ENCODE results near the gene MAP2K3.

The MAP2K3 gene

DNA sequence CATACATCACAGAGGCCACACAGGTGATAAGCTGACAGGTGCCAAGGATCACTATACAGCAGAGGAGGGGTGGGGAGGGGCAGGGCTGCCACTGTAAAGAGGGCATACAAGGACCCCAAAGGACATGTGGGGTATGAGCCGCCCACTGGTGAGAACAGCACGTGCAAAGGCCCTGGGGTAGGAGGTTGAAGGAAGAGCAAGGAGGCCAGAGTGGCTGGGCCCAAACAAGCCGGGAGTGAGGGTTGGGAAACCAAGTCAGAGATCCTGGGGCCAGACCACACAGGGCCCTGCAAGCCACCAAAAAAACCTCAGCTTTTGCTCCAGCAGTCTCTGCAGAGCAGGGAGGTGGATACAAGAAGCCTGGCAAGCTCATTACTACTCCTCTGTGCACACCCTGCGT lies 37.8 kb upstream of the MAP2K3 start:
- POLR2A ChIA-PET: no interaction called here
- Histone ChIP-seq H3K4me3 (ENCODE audit: low read depth, low read length) (no peak overlapping the region), H3K4me1 (ENCODE audit: control insufficient read depth, insufficient read depth, low read length) (no peaks in the 10 kb centered on the region), H3K9me3 (ENCODE audit: control insufficient read depth, insufficient read depth, low read depth, low read length) (no peaks in the 10 kb centered on the region), H3K36me3 (ENCODE audit: control insufficient read depth in 2 of 2, insufficient read depth in 1 of 2, low read length in 2 of 2) (peaks cover 0 to 12% of the 10 kb centered on the region in 2 experiments; a peak in 2 of 3 replicates), H3K27ac (ENCODE audit: extremely low read depth, low read depth, low read length) (no peak overlapping the region)
- CTCF ChIA-PET: interaction anchor here (0.7 to 2.0 kb wide), 2 partner anchors 9 to 265 kb away, joined by 3 to 6 read pairs; no protein-coding TSS in a partner anchor
- peak; percentile 99 for TF ChIP-seq ZNF623 (tag by site-specific recombination; IDR thresholded peaks at IDR 0.05)
- TF ChIP-seq ZBTB7A (tag by site-specific recombination; IDR thresholded peaks at IDR 0.05; ENCODE audit: low read depth): no peak

DNA sequence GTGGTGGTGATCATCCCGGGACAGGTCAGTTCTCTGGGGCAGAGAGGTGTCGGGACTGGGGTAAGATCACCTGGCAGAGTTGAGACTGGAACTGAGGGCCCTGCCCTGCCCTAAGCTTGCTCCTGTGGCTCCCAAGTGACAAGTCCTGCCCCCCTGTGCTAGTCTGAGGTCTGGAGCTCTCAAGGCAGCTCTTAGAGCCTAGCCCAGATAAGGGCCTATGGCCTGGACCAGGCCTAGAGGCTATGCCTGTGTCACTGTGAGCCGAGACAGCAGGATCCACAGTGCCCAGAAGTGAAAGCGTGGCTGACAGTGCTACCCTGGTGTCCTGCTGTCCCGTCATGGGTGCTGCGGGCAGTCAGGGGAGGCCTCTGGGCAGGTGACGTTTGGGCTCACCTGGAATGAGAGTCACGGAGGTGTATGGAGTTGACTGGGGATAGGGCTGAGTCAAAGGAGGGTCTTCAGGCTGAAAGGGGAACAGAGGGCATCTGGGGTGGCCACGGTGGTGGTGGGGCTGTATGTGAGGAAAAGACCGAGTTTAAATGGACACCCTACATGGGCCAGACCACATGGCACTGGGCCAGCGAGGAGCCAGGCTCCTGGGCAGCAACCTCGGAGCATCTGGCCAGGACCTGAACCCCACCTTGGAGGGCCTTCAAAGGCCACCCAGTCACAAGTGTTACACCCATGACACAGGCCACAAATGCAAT lies 36.8 kb upstream of the MAP2K3 start:
- H3K4me1 ChIP-seq (ENCODE audit: control insufficient read depth, insufficient read depth, low read length): no peaks in the 10 kb centered on the region
- no peak overlapping the region for H3K4me3 ChIP-seq (ENCODE audit: low read depth, low read length)
- H3K36me3 ChIP-seq (ENCODE audit: control insufficient read depth in 2 of 2, insufficient read depth in 1 of 2, low read length in 2 of 2): peaks cover 0 to 7% of the 10 kb centered on the region in 2 experiments; a peak in 2 of 3 replicates
- CTCF ChIA-PET: interaction anchor here (2.0 kb wide), 1 partner anchor 10 kb away, joined by 6 read pairs; no protein-coding TSS in a partner anchor
- POLR2A ChIA-PET: no interaction called here
- TF ChIP-seq, protein P1, sequence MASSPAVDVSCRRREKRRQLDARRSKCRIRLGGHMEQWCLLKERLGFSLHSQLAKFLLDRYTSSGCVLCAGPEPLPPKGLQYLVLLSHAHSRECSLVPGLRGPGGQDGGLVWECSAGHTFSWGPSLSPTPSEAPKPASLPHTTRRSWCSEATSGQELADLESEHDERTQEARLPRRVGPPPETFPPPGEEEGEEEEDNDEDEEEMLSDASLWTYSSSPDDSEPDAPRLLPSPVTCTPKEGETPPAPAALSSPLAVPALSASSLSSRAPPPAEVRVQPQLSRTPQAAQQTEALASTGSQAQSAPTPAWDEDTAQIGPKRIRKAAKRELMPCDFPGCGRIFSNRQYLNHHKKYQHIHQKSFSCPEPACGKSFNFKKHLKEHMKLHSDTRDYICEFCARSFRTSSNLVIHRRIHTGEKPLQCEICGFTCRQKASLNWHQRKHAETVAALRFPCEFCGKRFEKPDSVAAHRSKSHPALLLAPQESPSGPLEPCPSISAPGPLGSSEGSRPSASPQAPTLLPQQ (tag by site-specific recombination; IDR thresholded peaks at IDR 0.05): no peak
- TF ChIP-seq ZNF777 (tag by site-specific recombination; IDR thresholded peaks at IDR 0.05; ENCODE audit: borderline replicate concordance) (no peak), SALL2 (tag by site-specific recombination; IDR thresholded peaks at IDR 0.05; ENCODE audit: borderline replicate concordance) (no peak), ZNF768 (tag by site-specific recombination; IDR thresholded peaks at IDR 0.05) (no peak), ZNF426 (tag by site-specific recombination; IDR thresholded peaks at IDR 0.05) (no peak), ZNF677 (tag by site-specific recombination; IDR thresholded peaks at IDR 0.05) (no peak), BCL11B (tag by site-specific recombination; IDR thresholded peaks at IDR 0.05; ENCODE audit: low read depth) (no peak), ZNF404 (tag by site-specific recombination; IDR thresholded peaks at IDR 0.05) (no peak), ZNF239 (tag by site-specific recombination; IDR thresholded peaks at IDR 0.05) (no peak), ZSCAN23 (tag by site-specific recombination; IDR thresholded peaks at IDR 0.05) (no peak)
- H3K27ac ChIP-seq (ENCODE audit: extremely low read depth, low read depth, low read length): no peak overlapping the region
- H3K9me3 ChIP-seq (ENCODE audit: control insufficient read depth, insufficient read depth, low read depth, low read length): no peaks in the 10 kb centered on the region

DNA sequence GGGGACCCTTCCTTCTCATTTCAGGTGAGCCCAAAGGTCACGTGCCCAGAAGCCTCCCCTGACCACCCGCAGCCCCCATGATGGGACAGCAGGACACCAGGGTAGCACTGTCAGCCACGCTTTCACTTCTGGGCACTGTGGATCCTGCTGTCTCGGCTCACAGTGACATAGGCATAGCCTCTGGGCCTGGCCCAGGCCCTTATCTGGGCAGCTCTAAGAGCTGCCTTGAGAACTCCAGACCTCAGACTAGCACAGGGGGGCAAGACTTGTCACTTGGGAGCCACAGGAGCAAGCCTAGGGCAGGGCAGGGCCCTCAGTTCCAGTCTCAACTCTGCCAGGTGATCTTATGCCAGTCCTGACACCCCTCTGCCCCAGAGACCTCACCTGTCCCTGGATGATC lies 36.0 kb upstream of the MAP2K3 start:
- ChIA-PET POLR2A (no interaction called here), CTCF (interaction anchor here (0.7 to 1.0 kb wide), 2 partner anchors 129 to 222 kb away, joined by 3 to 7 read pairs; no protein-coding TSS in a partner anchor)
- H3K4me3 ChIP-seq (ENCODE audit: low read depth, low read length): no peak overlapping the region
- no peaks in the 10 kb centered on the region for H3K4me1 ChIP-seq (ENCODE audit: control insufficient read depth, insufficient read depth, low read length)
- TF ChIP-seq ZNF157 (tag by site-specific recombination; IDR thresholded peaks at IDR 0.05) (no peak), SALL2 (tag by site-specific recombination; IDR thresholded peaks at IDR 0.05; ENCODE audit: borderline replicate concordance) (no peak), ZNF571 (tag by site-specific recombination; IDR thresholded peaks at IDR 0.05) (no peak), ZNF223 (tag by site-specific recombination; IDR thresholded peaks at IDR 0.05) (no peak), ZNF768 (tag by site-specific recombination; IDR thresholded peaks at IDR 0.05) (no peak)
- TF ChIP-seq, protein P2, sequence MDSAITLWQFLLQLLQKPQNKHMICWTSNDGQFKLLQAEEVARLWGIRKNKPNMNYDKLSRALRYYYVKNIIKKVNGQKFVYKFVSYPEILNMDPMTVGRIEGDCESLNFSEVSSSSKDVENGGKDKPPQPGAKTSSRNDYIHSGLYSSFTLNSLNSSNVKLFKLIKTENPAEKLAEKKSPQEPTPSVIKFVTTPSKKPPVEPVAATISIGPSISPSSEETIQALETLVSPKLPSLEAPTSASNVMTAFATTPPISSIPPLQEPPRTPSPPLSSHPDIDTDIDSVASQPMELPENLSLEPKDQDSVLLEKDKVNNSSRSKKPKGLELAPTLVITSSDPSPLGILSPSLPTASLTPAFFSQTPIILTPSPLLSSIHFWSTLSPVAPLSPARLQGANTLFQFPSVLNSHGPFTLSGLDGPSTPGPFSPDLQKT (IDR thresholded peaks at IDR 0.05; ENCODE audit: borderline replicate concordance, low read depth, low read length): no peak
- TF ChIP-seq, protein P3, sequence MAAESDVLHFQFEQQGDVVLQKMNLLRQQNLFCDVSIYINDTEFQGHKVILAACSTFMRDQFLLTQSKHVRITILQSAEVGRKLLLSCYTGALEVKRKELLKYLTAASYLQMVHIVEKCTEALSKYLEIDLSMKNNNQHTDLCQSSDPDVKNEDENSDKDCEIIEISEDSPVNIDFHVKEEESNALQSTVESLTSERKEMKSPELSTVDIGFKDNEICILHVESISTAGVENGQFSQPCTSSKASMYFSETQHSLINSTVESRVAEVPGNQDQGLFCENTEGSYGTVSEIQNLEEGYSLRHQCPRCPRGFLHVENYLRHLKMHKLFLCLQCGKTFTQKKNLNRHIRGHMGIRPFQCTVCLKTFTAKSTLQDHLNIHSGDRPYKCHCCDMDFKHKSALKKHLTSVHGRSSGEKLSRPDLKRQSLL (tag by site-specific recombination; IDR thresholded peaks at IDR 0.05): no peak
- peaks cover 0 to 4% of the 10 kb centered on the region in 2 experiments; a peak in 2 of 3 replicates for H3K36me3 ChIP-seq (ENCODE audit: control insufficient read depth in 2 of 2, insufficient read depth in 1 of 2, low read length in 2 of 2)
- H3K27ac ChIP-seq (ENCODE audit: extremely low read depth, low read depth, low read length): no peak overlapping the region
- no peaks in the 10 kb centered on the region for H3K9me3 ChIP-seq (ENCODE audit: control insufficient read depth, insufficient read depth, low read depth, low read length)

All from HEK293 (cell line).